T47D (cell line): ENCODE data around the gene DNM1.
"Not testable (repeated sequence)": the region's sequence is repeated elsewhere in the genome, so short reads cannot be mapped to it uniquely, and the experiment has no call there.

Experiments
- DNase-seq, 2 experiments: peaks; one replicate each; pipeline versions ENCODE4 v3.0.0 to v3.0.0-alpha.2; 2011 to 2012; ENCODE audit warnings: low read depth in 1 of 2, low spot score in 1 of 2
- JUND ChIP-seq: IDR thresholded peaks from 2 replicates; pipeline ENCODE4 v1.6.1; 2012; ENCODE audit warnings: low read depth
- in situ Hi-C: cut with HindIII; loops from 2 replicates; pipeline ENCODE4 v1.10.0; 2016; ENCODE audit warnings: low sequenced_read_pairs, low pct_unique_long_range_greater_than_20kb

The DNM1 gene

DNA sequence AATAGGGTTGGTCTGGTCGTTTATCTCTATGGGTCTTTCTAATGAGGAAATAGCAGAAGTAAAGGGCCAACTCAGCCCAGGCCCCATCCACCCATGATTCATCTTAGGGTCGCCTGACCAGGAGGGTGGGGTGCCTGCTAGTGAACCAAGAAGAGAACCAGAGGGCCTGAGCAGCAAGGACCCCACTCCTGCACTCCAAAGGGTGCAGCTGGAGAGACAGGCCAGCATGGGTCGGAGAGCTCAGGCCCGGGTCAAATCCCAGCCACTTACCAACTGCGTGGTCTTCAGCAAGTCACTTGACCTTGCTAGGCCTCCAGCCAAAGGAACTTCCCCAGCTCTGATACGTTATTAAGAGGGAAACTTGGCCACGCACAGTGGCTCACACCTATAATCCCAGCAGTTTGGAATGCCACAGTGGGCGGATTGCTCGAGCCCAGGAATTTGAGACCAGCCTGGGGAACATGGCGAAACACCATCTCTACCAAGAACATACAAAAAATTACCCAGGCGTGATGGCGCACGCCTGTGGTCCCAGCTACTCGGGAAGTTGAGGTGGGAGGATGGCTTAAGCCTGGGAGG lies 38.8 kb upstream of the DNM1 start:
- no peak for TF ChIP-seq JUND
- in situ Hi-C loops = no loop called here
- DNase-seq = no peak

DNA sequence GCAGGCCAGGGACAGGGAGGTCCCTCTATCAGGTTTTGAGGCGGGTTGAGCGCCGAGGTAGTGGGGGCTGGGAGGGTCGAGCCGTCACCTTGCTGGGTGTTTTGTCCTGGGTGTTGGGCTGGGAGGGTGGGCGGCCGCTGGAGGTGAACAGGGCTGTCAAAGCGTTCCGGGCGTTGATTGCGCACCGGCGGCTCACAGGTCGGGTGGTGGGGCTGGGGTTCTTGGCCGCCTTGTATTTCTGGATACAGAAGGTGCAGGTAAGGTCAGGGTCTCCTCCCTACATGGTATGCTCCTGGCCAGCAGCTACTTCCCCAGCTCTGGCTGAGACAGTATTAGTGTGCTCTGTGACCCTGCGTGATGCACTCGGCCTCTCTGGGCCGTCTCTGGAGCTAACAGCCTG lies 37.0 kb upstream of the DNM1 start:
- TF ChIP-seq JUND = no peak
- DNase-seq = no peak
- in situ Hi-C loops = no loop called here

DNA sequence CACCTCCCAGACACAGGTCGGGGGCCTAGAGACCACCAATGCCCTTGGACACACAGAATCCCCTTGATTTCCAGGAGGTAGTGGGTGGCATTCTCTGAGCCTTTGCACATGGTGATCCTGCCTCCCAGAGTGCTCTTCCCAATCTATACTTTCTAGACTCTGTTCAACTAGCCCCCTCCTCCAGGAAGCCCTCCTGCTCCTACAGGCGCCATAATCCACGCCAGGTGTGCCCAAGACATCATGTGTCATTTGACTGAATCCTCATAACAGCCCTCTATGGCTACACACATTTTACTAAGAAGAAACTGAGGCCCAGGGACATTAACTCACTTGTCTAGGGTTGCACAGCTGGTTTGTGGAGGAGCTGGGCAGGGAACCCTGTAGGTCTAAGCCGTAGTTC lies 36.0 kb upstream of the DNM1 start:
- in situ Hi-C loops = no loop called here

DNA sequence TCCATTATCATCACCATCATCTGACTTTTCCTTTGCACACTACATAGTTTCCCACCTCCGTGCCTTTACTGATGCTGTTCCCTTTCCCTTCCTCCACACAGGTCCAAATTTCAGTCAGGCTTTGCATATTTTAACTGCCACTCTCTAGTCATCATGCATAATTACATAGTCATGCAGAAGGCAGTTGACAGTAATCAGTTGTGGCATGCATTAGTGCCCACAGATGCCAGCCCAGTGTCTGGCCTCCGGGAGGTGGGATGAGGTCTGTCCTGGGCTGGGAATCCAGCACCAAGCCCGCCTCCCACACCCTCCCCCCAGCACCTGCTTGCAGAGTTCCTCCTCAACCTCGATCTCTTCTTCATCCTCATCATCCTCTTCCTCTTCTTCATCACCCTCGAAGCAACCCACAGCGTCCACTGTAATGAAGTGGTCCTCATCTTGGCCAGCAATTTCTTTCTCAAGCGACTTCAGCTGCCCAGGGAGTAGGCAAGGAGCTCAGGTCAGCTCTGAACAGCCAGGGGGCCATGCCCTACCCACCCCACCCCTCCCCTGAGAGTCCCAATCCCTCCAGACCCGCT lies 34.4 kb upstream of the DNM1 start:
- DNase-seq = no peak
- TF ChIP-seq JUND = no peak
- in situ Hi-C loops = no loop called here

More for the DNA sequence above, 36.0 kb upstream of the DNM1 start:
- DNase-seq = no peak
- no peak for TF ChIP-seq JUND

DNA sequence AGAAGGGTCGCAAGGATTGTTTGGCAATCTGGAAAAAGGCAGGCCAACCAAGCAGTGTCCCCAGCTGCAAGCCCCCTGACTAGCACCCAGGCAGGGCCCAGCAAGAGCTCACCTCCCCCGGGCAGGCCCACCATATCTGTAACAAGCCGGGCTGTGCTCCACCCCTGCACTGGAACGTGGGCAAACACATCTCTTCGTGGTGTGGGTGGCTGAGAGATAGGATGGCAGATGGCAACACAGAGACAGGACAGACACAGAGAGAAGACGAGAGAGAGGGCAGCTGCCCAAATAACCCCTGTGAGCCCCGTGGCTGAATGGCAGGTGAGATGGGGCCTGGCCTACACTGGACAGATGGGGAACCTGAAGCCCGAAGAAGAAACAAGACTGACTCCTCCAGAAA lies 33.7 kb upstream of the DNM1 start:
- in situ Hi-C loops = no loop called here
- no peak for TF ChIP-seq JUND
- no peak for DNase-seq

DNA sequence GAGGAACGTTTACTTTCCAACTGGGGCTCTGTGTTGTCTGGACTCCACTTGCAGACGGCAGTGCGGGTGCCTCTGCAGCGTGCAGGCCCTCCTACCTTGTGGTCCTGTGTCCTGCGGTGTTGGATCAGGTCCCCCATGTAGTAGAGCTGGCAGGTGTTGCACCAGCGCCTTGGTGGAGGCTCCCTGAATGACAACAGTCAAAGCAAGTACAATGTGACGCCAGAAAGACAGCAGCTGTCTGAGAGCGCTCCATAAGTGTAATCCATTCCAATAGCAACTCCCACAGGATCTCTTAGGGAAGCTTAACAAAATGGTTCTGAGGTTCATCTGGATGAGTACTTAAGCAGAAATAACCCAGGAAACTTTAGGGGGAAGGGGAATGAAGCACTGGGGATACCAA lies 33.3 kb upstream of the DNM1 start:
- in situ Hi-C loops = no loop called here
- DNase-seq = no peak
- no peak for TF ChIP-seq JUND

DNA sequence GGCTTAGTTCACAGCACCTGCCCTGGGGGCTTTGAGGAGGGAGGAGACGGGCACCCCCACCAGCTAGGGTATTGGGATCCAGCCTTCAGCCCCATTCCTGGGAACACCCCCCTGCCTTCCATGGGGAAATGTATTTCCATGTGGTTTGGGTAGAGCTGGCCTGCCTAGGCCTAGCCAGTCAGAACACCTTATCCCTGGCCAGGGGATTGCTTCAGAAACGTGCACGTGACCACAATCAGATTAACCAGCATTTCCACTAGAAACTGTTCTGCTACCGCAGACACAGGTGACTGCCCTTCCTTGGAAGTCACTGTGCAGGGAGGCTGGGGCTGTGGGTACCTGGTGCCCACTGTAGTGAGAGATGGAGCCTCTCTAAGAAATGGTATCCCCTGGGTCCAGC lies 29.1 kb upstream of the DNM1 start:
- in situ Hi-C loops = no loop called here
- no peak for TF ChIP-seq JUND
- no peak for DNase-seq

DNA sequence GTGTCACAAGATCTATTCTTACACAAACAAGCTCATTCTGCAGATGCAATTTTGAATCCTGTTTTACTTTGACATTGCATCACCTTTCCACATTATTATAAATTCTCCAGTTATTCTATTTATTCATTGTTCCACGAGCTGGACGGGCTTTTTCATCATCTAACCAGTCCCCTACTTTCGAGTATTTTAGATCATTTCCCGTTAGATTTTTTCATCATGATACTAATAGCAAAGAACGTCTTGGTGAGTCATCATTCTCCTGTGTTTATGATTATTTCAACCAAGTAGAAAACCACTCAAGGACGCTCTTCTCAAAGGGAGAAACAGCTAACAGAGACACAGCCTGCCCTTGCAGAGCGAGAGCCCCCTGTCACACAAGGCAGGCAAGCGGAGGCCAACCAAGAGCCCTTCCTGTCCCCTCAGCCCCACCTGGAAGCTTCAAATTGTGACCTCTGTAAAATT lies 28.0 kb upstream of the DNM1 start:
- in situ Hi-C loops = no loop called here
- no peak for TF ChIP-seq JUND
- no peak for DNase-seq

DNA sequence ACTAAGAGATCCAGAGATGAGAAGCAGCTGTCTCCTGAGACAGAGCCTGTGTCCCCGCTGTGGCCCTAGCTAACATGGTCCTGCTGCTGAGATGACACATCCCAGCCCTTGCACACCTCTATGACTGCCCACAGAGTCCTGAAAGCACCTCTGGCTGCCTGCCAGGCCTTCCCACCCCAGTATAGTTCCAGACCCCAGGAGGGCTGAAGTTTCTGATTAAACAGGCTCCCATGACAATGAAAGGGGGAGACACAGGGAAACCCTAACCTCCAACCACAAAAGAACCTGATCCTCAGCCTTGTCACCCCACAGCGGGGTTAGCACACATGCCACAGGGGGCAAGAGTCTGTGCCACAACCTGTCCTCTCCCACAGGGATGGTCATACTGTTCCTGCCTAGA lies 27.5 kb upstream of the DNM1 start:
- no peak for DNase-seq
- TF ChIP-seq JUND = no peak
- in situ Hi-C loops = no loop called here

DNA sequence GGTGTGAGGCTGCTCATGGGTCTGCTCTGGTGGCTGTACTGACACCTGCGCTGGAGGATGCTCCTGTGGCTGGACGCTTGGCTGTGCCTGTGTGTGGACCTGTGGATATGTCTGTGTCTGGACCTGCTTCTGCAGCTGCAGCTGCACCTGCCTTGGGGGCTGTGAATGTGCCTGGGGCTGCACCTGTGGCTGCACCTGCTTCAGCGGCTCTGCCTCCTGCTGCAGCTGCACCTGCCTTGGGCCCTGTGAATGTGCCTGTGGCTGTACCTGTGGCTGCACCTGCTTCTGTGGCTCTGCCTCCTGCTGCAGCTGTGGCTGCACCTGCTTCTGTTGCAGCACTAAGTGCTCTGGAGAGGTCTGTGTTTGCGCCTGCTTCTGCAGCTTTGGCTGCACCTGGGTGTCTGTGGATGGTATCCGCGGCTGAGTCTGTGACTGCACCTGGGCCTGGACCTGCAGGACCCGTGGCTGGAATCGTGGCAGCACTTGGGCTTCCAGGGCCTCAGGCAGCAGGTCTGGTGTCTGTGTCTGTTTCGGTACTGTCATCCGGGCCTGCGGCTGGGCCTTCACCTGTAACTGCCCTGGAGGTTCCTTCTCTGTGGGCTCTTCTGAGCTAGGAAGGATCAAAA lies 24.3 kb upstream of the DNM1 start:
- in situ Hi-C loops = no loop called here
- DNase-seq = no peak
- TF ChIP-seq JUND = no peak

DNA sequence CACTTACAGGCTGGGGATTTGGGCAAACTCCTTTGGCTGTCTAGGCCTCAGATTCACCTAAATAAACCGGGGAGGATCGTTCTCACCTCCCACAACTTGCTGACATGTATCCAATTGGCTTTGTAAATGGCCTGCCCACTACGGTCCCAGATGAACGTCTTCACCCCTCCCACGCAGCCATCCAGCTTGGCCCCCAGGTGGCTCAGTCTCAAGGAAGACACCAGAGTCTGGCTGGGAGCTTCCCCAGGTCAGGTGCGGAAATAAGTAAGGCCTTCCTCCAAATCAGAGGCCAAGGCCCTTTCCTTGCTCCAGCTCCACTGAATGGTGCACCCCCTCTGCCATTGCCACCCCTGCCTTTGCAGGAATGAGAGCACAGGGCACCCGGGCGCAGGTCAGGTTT lies 23.2 kb upstream of the DNM1 start:
- in situ Hi-C loops = no loop called here
- no peak for DNase-seq

DNA sequence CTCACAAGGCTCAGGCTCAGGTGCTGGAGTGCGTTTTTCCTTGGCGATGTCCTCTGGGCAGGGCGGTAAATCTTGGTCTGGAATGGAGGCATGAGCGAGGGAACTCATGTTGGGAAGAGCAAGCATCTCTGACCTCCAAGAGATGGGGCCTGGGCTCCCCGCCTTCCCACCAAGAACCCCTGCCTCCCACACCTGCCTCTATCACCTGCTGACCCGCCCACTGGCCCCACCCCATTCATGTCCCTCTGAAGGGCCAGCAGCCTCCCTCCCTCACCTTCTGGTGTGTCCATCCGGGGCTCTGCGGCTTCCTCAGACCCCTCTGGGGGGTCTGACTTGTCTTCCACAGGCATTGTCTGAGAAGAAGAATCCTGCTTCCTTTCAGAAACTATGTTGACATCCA lies 22.7 kb upstream of the DNM1 start:
- in situ Hi-C loops = no loop called here
- TF ChIP-seq JUND = no peak
- DNase-seq = no peak

More for the DNA sequence above, 23.2 kb upstream of the DNM1 start:
- TF ChIP-seq JUND = no peak

DNA sequence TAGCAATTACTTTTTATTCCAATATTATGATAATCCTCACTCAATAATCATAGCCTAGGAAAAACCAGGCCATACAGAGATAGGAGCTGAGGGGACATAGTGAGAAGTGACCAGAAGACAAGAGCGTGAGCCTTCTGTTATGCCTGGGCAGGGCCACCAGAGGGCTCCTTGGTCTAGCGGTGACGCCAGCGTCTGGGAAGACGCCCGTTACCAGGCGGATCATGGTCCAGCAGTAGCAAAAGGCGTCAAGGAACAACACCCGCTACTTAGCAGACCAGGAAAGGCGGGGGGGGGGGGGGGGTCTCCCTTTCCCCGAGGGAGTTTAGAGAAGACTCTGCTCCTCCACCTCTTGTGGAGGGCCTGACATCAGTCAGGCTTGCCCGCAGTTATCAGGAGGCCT lies 21.7 kb upstream of the DNM1 start:
- DNase-seq = peak in 1 of 2 experiments; percentile 48
- in situ Hi-C loops = not testable (repeated sequence)
